Peyer's patch (tissue), 4 donors: Measurements from ENCODE around the gene ARRB1. TPM values are rescaled to one million over a fixed set of nuclear protein-coding genes. Genes with fewer than 3 reads are reported as not detected.

Source experiments
- DNase-seq, 3 donors: peaks; one replicate each; pipeline ENCODE4 v3.0.0-alpha.2; 2017 to 2019
- H3K27ac ChIP-seq, 4 donors: fragments of 200-600 bp; sonication (generic); one replicate each; pipeline ENCODE4 v1.5.1; 2016 to 2019
- H3K27me3 ChIP-seq, 2 donors: fragments of 200-600 bp; sonication (generic); one replicate each; pipeline ENCODE4 v1.5.1; 2019
- H3K36me3 ChIP-seq, 3 donors: fragments of 200-600 bp; sonication (generic); one replicate each; pipeline ENCODE4 v1.5.1; 2016 to 2019
- H3K4me1 ChIP-seq, 4 donors: fragments of 200-600 bp; sonication (generic); one replicate each; pipeline ENCODE4 v1.5.1; 2016 to 2019
- H3K4me3 ChIP-seq, 4 donors: fragments of 200-600 bp; sonication (generic); 1 replicate in 3 of 4; 2 replicates in 1 of 4; pipeline ENCODE4 v1.5.1; 2016 to 2019; ENCODE audit warnings: mild to moderate bottlenecking in 1 of 4
- H3K9me3 ChIP-seq, 4 donors: fragments of 200-600 bp; sonication (generic); one replicate each; pipeline ENCODE4 v1.5.1; 2016 to 2019; ENCODE audit warnings: mild to moderate bottlenecking in 1 of 4
- CTCF ChIP-seq, 6 experiments: fragments of 450-650 bp in 4 of 6; fragments of 200-600 bp in 2 of 6; sonication (generic) in 1 of 6; IDR thresholded peaks; one replicate each; pipeline ENCODE4 v1.5.1; 2017 to 2019; ENCODE audit warnings: antibody characterized with exemption in 6 of 6, mild to moderate bottlenecking in 3 of 6, moderate library complexity in 1 of 6
- POLR2A ChIP-seq, 2 donors: fragments of 450-650 bp; IDR thresholded peaks; one replicate each; pipeline ENCODE4 v1.5.1; 2017; ENCODE audit warnings: antibody characterized with exemption in 2 of 2, mild to moderate bottlenecking in 2 of 2, moderate library complexity in 2 of 2
- total RNA-seq, 4 donors: library from RNA; depleted of rRNA; stranded (reverse); fragments of >200 nt; gene quantifications; one replicate each; pipeline ENCODE4 v1.1.0, GENCODE V29; 2016

Gene ARRB1
- total RNA-seq, 4 donors from 2014 or later: 45.4 to 136 (median 90.6) TPM

DNA sequence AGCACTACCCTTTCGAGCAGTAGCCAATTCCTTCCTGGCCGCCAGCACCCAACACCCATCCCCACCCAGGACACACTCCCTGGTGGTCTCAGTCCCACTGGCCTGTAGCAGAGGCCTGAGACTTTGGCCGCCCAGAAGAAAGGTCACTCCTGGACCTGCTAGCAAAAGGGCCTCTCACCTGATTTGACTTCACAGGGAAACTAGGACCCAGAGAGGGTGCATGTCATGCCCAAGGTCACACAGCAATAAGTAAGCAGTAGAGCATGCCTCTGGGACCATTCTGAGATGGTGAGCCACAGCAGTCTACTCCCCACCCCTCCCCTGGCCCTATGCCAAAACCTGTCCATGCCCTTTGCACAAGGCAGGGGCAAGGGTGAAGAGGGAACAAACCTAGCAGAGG lies 7.3 kb downstream of the ARRB1 start:
- Histone ChIP-seq H3K27ac (peak overlapping the region; percentile 17 to 95 (median 80)), H3K9me3 (no peaks in the 10 kb centered on the region), H3K4me3 (no peak overlapping the region), H3K27me3 (no peaks in the 10 kb centered on the region), H3K4me1 (peaks cover 23 to 100% (median 40%) of the 10 kb centered on the region in 4 donors), H3K36me3 (no peaks in the 10 kb centered on the region)
- DNase-seq: peak in 2 of 3 donors; percentile 61 to 65
- no peak for TF ChIP-seq CTCF (IDR thresholded peaks at IDR 0.05)
- no peak for TF ChIP-seq POLR2A (IDR thresholded peaks at IDR 0.05)

DNA sequence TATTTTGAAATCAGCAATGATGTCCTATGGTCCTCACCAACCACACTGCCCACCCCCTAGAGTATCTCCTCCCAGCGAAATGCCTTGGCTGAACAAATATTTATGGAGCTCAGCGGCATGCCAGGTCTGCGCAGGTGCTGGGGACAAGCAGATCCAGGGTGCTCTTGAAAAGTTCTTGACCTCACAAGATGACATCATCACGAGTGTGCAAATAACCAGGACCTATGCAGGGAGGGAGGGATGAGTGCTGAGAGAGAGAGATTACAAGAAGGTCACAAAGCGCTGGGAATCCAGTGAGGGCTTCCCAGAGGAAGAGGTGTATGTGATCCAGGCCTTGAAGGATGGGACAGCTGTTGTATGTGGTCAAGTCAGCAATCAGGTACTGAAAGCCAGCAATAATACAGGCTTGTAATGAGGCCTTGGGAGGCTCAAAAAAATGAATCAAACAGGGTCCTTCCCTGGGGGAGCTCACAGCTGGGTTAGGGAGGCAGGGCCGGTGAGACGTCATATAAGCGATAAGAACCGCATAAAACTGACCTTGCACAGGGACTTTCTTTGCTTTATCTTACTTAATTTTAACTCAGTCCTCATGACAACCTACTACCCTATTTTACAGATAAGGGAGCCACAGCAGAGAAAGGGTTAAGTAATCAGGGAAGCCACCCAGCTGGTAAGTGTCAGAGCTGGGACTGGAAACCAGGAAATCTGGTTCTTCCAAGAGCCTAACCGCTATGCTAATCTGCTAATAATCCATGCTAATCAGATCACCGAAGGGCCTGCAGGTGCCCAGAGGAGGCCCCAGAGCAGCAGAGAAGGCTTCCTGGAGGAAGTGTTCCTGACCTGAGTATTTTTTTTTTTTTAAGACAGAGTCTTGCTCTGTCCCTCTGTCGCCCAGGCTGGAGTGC lies 8.2 kb downstream of the ARRB1 start:
- DNase-seq: peak in 2 of 3 donors; percentile 63 to 65
- H3K27ac ChIP-seq: peak overlapping the region; percentile 46 to 95 (median 80)
- H3K4me3 ChIP-seq: no peak overlapping the region
- H3K9me3 ChIP-seq: no peaks in the 10 kb centered on the region
- H3K27me3 ChIP-seq: no peaks in the 10 kb centered on the region
- peaks cover 29 to 100% (median 44%) of the 10 kb centered on the region in 4 donors for H3K4me1 ChIP-seq
- TF ChIP-seq CTCF (IDR thresholded peaks at IDR 0.05) (no peak), POLR2A (IDR thresholded peaks at IDR 0.05) (no peak)
- H3K36me3 ChIP-seq: no peaks in the 10 kb centered on the region

- Histone ChIP-seq H3K9me3 (no peaks in the 10 kb centered on the region), H3K4me1 (peaks cover 29 to 100% (median 43%) of the 10 kb centered on the region in 4 donors), H3K36me3 (no peaks in the 10 kb centered on the region), H3K4me3 (no peak overlapping the region), H3K27me3 (no peaks in the 10 kb centered on the region), H3K27ac (peak overlapping the region; percentile 49 to 95 (median 80))
- TF ChIP-seq POLR2A (IDR thresholded peaks at IDR 0.05) (no peak), CTCF (IDR thresholded peaks at IDR 0.05) (no peak)
- peak in 1 of 3 donors; percentile 51 for DNase-seq
Observed at GRCh38 chr11:75342231-75342918, 9.1 kb downstream of the ARRB1 start.

GRCh38 chr11:75341612-75342011 lies 9.8 kb downstream of the ARRB1 start:
- H3K36me3 ChIP-seq: no peaks in the 10 kb centered on the region
- TF ChIP-seq POLR2A (IDR thresholded peaks at IDR 0.05) (no peak), CTCF (IDR thresholded peaks at IDR 0.05) (no peak)
- peak overlapping the region; percentile 49 to 95 (median 80) for H3K27ac ChIP-seq
- DNase-seq: peak in 1 of 3 donors; percentile 52
- no peak overlapping the region for H3K4me3 ChIP-seq
- H3K27me3 ChIP-seq: no peaks in the 10 kb centered on the region
- no peaks in the 10 kb centered on the region for H3K9me3 ChIP-seq
- peaks cover 25 to 99% (median 39%) of the 10 kb centered on the region in 4 donors for H3K4me1 ChIP-seq

DNA sequence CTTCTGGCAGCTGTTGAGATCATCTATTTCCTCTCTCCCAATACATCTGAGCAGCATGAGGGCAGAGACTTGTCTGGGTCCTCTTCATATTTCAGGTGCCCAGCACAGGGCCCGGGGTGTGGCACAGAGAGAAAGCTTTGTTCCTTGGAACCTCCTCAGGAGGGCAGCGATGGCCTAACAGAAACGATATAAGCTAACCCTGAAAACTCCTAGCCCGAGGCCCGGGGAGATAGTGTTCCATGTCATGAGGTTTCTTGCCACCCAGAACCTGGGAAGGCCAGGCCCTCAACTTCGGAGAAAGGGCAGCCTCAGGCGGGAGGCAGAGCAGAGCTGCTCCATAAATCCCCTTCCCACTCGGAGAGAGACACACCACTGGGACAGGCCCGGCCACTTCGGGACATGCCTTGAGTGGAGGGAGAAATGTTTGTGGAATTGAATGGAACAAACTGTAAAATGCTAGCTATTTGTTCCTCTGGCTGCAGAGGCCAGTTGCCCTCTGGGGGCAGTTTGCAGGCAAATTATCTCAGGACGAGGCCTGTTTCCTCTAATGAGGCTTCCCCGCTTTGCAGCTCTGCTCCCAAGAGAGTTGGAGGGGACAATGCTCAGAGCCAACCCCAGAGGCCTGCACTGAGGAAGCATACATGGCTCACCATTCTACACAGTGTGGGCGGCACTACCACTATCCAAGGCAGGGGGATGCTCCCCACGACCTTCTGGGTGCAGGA lies 11.6 kb downstream of the ARRB1 start:
- DNase-seq: peak in 2 of 3 donors; percentile 50 to 51
- TF ChIP-seq CTCF (IDR thresholded peaks at IDR 0.05) (no peak), POLR2A (IDR thresholded peaks at IDR 0.05) (no peak)
- Histone ChIP-seq H3K9me3 (no peaks in the 10 kb centered on the region), H3K27ac (peak overlapping the region; percentile 41 to 95 (median 83)), H3K27me3 (no peaks in the 10 kb centered on the region), H3K4me1 (peaks cover 24 to 98% (median 37%) of the 10 kb centered on the region in 4 donors), H3K4me3 (peak overlapping the region in 1 of 4 donors; percentile 9), H3K36me3 (no peaks in the 10 kb centered on the region)
